CD4-positive, alpha-beta T cell treated with Interferon alpha-2 for 1 hour (primary cell): ENCODE data around the gene SMYD3.
"Not testable (repeated sequence)": the region's sequence is repeated elsewhere in the genome, so short reads cannot be mapped to it uniquely, and the experiment has no call there.

Experiments used
- DNase-seq, 2 donors: peaks; one replicate each; pipeline ENCODE4 v3.0.0-alpha.2; 2020 to 2022

SMYD3 gene

DNA sequence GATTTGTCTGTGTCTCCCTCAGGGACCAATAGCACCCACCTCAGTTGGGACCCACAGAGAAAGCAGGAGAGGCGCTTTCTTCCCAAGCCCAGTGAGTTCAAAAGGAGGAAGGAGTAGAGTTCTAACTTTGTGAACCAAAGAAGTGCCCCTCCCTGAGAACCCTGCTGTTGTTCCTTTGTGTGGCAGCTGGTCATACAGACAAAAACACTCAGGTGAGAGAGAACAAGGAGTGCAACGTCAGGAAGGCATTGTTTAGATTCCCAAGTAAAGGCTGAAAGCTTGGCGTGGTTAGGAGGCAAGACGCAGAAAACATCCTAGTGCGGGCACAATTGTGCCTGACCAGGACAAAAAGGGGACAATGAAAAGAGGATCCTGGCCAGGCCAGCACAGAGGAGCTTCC lies 697.7 kb downstream of the SMYD3 start:
- no peak for DNase-seq

DNA sequence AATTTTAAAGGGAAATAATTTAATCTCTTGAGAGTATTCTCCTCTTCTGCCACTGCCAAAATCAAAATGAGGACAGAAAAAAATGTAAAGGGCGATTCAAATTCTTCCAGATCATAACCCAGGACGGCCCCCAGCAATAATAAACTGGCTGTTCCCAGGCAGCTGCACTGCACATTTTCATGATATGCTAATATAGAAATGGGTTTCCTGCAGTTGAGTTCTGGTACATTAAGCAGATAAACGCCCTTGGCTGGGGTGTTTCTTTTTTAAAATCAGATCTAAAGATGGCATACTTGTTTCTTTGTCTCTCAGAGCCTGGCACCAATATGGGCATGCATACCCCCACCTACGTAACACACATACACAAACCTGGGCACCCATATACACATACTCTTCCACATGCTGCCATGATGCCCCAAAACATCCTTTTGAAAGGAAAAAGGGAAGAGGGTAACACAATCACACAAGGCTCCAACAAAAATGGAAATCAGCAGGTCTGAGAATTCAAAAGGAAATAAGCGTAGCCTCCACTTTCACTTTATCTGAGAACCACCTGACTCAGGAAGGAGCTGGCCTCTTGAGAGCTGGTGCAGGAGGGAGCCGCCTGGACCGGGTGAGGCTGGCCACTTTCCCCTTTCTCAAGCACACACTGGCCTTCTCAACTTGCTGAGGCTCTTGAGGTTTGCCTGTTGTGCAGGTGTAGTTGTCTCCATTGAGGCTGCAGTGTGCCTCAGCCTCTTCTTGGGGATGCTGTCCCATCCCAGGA lies 698.9 kb downstream of the SMYD3 start:
- no peak for DNase-seq

- DNase-seq: peak in 1 of 2 donors; percentile 9
Measured at GRCh38 chr1:245807306-245807705, 699.8 kb downstream of the SMYD3 start.

DNA sequence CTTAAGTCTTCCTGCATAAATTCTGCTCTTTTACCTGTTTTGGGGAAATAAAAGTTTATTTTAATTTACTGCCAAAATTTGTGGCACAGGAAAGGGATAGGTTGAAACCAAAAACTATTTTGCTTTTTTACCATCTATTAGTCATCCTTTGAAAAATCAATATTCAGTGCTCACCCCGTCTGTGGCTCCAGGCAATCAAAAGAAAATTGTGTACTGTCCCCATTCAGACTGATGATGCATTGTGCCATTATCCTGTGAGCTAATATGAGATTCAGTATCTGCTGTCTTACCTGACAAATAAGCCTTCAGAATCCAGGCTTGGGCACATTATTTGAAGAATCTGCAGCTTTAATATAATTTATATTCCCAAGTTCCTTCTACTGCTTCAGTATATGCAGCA lies 701.5 kb downstream of the SMYD3 start:
- DNase-seq: no peak

DNA sequence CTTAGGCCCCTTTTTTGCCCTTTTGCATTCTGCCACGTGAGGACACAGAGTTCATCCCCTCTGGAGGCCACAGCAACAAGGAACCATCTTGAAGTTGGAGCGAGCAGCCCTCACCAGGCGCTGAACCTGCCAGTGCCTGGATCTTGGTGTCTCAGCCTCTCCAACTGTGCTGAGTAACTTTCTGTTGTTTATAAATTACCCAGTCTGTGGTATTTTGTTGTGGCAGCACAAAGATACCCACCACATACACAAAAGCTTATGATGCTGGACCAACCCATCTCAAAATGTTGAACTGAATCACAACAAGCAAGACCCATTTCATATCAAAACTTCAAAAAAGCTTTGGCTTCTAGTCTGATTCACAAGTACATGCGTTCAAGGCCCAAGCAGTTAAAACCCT lies 702.4 kb downstream of the SMYD3 start:
- DNase-seq: no peak

- DNase-seq: no peak
Measured at GRCh38 chr1:245803666-245804037, 703.4 kb downstream of the SMYD3 start.

GRCh38 chr1:245802941-245803665 lies 704.0 kb downstream of the SMYD3 start:
- DNase-seq: no peak

DNA sequence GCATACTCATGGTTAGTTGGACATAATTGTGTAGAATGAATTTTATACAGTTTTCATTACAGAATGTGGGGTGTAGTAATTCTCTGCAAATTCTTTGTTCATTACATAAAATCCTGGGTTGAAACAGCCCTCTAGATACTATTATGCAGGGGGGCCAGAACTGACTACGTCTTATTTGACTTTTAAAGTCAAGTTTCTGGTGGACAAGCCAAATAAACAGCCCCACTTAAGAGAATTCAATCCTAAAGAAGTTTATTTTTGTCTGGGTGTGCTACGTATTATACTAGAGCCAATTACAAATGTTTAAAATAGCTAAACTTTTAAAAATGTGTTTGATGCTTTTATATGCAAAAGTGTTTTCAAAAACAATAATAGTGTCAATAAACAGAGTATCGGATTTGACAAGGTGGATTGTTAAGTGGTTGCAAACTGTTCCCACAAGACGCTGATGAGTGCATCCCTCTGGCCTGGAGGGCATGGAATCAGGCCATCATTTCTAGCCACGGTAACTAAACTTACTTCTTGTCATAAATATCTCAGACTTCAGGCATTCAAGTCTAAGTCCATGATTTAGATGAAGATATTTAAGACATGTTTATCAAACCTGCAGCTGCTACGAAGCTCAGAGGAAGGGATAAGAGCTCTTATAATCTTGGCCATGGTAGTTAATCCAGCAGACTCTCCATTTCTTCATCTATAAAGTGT lies 706.0 kb downstream of the SMYD3 start:
- DNase-seq: no peak

DNA sequence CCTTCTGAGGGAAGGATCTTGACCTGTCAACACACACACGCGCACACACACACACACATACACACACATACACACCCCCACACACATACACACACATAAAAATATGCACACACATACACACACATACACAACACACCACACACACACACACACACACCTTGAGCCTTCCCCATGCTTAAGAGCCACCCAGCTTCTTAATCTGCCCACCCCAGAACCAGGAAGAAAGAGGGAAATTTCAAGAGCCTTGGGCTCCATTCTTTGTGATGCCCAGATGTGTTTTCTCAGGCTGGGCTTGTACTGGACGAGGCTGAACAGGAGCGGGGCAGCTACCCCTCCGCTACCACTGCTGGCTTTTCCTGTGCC lies 708.7 kb downstream of the SMYD3 start:
- DNase-seq: no peak

- DNase-seq: no peak
Measured at GRCh38 chr1:245797592-245798348, 709.3 kb downstream of the SMYD3 start.

DNA sequence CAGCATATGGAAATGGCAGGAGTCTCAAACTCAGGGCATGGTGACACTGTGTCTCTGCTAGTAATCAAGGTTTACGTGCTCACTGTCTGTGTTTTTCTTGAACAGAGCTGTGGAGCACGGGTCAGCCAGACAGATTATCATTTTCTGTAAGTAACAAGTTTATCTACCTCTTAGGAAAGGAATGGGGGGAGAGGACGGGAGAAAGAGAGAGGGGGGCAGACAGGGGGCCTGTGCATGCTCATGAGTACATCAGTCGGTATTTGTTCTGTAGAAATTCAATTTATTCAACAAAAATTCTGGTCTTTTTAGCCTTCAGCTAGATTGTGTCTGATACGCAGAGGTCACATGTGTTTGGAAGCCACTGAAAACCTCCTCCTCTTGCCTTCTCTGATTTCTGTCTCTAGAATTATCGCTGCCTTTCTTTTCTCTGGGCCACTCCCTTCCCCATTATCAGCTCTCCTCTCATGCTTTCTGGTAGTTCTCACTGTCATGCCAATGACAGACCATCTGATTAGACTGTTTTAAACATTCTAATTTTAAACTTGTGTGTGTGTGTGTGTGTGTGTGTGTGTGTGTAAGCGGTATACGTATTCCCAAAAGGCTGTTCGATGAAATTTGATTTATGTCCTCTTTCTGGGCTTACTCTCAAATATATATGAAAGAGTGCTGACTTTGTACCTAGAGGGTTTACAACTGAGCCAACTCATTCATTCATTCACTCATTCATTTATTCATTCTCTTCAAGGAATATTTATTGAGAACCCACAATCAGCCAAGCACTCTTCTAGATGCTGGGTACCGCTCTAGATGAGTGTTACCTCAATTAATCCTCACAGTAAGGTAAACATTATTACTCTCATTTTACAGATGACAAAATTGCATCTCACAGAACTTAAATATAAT lies 715.4 kb downstream of the SMYD3 start:
- DNase-seq: no peak

GRCh38 chr1:245790441-245790840 lies 716.6 kb downstream of the SMYD3 start:
- no peak for DNase-seq

GRCh38 chr1:245788886-245789285 lies 718.2 kb downstream of the SMYD3 start:
- no peak for DNase-seq

DNA sequence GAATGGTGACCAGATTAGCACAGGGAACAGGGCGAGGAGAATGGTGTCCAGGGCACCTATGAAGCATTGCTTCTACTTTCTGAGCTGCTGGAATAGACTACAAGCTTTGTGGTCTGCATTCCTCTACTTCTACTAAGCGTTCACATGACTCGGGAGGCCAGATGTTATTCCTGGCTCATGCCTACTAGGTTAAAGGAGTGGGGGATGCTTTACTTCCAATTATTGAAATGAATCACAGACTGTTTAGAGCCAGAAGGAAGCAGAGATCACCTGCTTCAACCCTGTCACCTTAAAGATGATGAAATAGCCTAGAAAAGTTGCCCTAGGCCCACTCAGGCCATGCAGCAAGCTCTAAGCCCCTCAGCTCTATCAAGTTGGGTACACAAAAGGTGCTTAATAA lies 718.8 kb downstream of the SMYD3 start:
- no peak for DNase-seq

- DNase-seq: no peak
Measured at GRCh38 chr1:245786948-245787347, 720.1 kb downstream of the SMYD3 start.

DNA sequence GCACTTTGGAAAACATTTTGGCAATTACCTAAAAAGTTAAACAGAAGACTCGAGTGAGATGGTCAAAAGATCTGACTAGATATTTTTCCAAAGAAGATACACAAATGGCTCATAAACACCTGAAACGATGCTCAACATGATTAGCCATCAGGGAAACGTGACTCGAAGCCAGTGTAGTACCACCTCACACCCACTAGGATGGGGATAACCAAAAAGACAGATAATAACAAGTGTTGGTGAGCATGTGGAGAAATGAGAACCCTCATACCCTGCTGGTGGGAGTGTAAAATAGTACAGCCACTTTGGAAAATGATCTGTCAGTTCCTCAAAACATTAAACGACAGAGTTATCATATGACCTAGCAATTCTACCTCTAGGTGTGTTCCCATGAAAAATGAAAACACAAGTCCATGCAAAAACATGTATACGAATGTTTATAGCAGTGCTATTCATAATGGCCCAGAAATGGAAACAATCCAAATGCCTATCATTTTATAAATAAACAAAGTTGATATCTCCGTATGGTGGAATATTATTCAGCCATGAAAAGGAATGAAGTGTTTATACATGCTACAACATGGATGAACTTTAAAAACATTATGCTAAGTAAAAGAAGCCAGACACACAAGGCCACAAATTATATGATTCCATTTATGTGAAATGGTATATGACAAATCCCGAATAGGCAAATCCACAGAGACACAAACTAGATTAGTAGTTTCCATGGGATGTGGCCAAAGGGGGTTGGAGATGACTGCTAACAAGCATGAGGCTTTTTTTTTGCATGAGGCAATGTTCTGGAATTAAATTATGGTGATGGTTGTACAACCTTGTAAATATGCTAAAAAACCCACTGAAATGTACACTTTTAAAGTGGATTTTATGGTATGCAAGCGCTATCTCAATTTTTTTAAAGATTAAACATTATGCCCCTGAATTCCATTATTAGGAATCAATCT lies 727.0 kb downstream of the SMYD3 start:
- no peak for DNase-seq

DNA sequence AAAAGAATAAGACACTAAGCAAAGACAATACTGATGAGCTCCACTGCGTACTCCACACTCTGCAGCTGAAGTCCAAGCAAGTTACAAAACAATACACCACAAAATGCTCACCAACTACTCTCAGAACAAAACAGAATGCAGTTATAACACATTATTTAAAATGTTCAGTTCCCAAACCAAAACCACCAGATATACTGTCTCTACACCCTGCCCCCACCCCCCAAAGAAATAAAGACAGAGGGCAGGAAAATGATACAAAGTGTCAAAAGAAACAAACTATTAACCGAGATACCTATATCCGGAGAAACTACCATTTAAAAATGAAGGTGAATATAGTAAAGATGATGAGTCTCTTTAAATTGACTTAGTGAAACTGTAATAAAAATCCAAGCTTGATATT lies 729.3 kb downstream of the SMYD3 start:
- DNase-seq: no peak

DNA sequence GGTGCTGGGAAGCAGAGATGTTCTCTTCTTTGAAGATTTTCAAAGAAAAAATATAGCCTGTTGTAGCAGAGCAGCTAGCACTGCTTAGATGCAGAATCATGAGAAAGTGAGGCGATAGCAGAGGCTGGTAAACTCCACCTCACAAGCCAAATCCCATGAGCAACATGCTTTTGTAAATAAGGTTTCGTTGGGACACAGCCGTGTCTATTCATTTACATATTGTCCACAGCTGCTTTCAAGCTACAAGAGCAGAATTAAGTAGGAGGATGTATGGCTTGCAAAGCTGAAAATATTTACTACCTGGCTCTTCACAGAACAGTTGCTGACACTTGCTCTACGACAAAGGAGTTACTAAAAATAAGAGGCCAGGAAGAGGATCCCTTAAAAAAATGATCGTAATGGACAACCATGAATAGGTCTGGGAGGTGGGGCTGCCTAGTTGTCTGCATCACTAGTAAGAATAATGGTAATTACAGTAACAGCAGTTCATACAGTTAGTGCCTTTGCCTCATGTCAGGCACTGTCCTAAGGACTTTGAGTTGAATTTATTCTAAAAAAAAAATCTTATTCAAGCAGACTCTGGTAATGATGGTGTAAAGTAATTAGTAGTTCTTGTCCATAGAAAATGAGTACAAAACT lies 730.3 kb downstream of the SMYD3 start:
- no peak for DNase-seq

DNA sequence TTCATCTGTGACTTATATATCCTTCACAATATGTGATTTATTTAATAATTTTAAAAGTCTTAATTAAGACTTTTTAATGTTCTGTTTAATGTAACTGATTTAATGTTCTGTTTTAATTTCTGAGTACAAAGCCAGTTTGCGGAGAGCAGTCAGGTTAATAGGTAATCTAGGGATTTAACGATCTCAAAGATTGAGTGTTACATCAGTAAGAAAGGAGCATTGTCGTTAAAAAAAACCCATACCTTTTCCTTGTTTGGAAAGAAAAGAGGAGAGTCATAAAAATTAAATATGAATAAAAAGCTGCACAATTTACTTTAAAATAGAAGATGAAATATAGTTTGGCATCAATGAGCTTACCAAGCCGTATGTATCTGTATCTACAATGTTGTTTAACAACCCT lies 730.9 kb downstream of the SMYD3 start:
- no peak for DNase-seq

- not testable (repeated sequence) for DNase-seq
Measured at GRCh38 chr1:245774931-245775330, 732.1 kb downstream of the SMYD3 start.
